Endothelial cell of hepatic sinusoid (primary cell): Measurements from ENCODE around the gene PTPRCAP.

Source experiments
- in situ Hi-C: cut with HindIII; loops from 2 replicates; pipeline ENCODE4 v1.10.0; 2017; ENCODE audit warnings: low sequenced_read_pairs

PTPRCAP gene

GRCh38 chr11:67398661-67399563 lies 38.6 kb downstream of the PTPRCAP start:
- in situ Hi-C loops, result no loop called here

DNA sequence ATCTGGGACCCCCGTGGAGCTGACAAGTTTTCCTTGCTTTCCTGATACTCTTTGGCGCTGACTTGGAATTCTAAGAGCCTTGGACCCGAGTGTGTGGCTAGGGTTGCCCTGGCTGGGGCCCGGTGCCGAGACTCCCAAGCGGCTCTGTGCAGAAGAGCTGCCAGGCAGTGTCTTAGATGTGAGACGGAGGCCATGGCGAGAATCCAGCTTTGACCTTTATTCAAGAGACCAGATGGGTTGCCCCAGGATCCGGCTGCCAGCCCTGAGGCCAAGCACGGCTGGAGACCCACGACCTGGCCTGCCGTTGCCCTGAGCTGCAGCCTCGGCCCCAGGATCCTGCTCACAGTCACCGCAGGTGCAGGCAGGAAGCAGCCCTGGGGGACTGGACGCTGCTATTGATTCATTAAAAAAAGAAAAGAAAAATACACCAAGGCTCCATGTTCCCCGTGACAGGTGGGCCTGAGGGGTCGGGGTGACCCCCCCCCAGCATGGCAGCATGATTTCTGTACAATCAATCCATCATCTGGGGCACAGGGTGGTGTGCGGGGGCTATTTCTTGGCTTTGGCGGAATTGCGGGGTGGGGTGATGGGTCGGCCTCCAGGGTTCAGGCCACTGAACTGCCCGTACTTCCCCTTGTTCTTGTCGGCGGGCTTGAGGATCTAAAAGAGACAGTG lies 39.4 kb downstream of the PTPRCAP start:
- in situ Hi-C loops, result no loop called here

DNA sequence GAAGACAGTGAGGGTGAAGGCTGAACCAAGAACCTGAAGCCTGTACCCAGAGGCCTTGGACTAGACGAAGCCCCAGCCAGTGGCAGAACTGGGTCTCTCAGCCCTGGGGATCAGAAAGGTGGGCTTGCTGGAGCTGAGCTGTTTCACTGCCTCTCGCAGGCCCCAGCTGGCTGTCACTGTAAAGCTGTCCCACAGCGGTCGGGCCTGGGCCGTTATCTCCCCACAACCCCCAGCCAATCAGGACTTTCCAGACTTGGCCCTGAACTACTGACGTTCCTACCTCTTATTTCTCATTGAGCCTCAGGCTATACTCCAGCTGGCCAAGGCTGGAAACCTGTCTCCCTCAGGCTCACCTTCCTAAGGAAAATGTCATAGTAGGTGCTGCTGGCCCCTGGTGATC lies 39.9 kb downstream of the PTPRCAP start:
- in situ Hi-C loops, result no loop called here

- in situ Hi-C loops, result no loop called here
Measured at GRCh38 chr11:67396587-67397389, 40.7 kb downstream of the PTPRCAP start.

DNA sequence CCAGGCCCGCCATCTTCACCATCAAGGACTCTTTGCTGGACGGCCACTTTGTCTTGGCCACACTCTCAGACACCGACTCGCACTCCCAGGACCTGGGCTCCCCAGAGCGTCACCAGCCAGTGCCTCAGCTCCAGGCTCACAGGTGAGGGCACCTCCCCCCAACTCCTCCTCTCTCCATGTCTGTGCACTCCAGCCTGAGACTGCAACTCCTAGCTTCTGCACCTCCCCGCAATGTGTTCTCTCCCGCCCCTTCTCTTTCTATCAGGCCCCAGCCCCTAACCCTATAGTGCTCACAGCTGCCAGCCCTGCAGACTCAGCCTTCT lies 41.3 kb downstream of the PTPRCAP start:
- in situ Hi-C loops, result no loop called here

DNA sequence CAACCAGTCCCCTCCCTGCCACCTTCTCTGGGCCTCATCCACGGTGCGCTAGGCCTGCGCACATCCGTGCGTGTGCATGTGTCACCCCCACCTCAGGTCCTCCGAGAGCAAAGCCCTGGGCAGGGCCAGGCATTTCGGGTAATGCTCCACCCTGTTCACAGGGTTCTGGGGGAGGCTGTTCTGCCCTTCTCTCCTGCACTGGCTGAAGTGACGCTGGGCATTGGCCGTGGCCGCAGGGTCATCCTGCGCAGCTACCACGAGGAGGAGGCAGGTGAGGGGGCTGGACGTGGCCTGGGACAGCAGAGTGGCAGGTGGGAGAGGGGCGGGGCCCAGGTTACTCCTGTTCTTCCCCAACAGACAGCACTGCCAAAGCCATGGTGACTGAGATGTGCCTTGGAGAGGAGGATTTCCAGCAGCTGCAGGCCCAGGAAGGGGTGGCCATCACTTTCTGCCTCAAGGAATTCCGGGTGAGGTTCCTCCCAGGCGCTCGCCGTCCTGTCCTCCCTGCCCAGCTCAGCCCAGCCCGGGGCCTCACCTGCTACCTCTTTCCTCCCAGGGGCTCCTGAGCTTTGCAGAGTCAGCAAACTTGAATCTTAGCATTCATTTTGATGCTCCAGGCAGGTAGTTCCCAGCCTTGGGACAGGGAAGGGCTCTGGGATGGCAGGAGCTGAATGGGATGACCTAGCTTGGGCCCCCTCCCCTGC lies 41.8 kb downstream of the PTPRCAP start:
- in situ Hi-C loops, result no loop called here

DNA sequence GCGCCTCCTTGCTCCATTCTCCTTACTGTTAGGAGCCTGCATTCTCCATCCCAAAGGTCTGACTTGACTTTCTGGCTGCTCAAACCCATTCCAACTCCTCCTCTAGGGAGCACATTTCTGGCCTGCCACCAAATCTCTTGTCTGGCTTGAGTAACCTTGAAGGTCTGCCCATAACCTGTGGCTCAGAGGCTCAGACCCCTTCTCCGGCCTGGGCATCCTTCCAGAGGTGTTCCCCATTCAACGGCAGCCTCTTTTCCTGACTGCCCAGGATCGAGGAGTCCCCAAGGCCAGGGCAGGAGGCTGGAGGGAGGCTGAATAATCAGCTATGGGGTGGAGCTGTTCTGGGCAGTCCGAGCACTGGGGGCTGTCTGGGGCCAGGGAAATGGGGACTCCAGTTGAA lies 43.5 kb downstream of the PTPRCAP start:
- in situ Hi-C loops, result no loop called here

- in situ Hi-C loops, result no loop called here
Measured at GRCh38 chr11:67393437-67393836, 44.0 kb downstream of the PTPRCAP start.

- in situ Hi-C loops, result no loop called here
Measured at GRCh38 chr11:67392183-67392715, 45.2 kb downstream of the PTPRCAP start.

DNA sequence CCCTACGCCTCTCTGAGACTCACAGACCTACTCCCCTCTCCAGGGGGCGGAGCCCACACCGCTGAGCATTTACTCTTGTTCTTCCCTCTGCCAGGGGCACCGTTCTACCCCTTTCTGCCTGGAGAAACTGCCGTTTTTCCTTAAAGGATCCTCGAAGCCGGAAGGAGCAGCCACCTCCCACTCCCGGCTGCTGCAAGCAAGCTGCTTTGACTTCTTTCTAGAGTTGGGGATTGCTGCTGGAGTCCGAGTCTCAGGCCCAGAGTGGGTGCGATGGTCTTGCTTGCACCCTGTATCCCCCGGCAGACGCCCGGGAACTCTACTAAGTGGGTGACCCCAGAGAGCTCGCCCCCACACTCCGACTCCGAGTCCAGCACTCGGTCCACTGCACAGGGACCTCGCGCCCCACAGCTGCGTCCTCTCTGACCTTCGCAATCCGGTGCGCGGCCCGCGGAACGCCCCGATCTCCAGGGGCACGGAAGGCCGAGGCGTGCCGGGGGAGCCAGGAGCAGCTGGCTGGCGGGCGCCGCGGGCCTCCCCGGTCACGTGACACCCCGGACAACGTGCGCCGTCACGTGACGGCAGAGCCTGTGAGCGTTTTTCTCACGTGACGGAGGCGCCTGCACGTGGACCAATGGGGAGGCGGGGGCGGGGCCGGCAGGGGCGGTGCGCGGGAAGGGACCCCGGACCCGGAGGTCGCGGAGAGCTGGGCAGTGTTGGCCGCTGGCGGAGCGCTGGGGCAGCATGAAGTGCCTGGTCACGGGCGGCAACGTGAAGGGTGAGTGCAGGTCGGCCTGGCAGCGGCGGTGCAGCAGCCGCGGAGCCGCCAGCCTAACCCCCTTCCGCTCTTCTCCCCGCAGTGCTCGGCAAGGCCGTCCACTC lies 45.9 kb downstream of the PTPRCAP start, which contains the start of gene RAD9A:
RAD9A (plus strand) TSS at position 683 of the 879 bp plus-strand sequence; CDS start at position 742, 59 bp downstream.
- in situ Hi-C loops, result no loop called here

- in situ Hi-C loops, result no loop called here
Measured at GRCh38 chr11:67390947-67391303, 46.6 kb downstream of the PTPRCAP start.

DNA sequence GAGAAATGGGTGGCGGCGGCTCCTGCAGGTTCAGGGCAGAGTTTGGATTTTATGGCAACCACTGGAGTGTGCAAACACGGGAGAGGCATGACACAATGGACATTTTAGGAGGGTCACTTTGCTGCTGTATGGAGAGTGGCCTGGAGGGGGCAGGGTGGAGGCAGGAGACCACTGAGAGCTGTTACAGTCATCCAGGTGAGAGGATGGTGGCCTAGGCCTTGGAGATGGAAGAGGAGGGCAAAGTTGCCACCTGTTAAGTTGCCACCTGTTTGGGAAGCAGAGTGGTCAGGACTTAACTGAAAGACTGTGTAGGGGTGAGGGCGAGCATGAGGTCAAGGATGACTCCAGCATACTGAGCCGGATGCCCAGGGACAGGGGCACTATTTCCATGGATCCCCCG lies 48.0 kb downstream of the PTPRCAP start:
- in situ Hi-C loops, result loop anchor here (5.0 to 10.0 kb wide), 2 partner anchors 42 to 135 kb away; no protein-coding TSS in a partner anchor

DNA sequence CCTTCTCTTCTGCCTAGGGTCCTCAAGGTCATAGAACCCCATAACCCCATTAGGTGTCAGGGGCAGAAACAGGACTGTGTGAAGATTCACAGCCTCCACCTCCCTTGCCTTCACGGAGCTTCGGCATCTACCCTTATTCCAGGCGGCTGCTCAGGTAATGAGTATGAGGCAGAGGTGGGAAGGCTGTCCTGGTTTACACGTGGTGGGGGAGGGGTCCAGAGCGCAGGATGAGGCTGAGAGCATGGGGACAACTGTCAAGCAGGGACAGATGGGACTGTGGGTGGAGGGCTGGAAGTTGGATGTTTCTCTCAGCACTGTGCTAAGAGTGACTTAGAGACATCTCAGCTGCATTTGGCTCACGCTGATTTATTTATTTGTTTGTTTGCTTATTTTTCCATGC lies 50.0 kb downstream of the PTPRCAP start:
- in situ Hi-C loops, result loop anchor here (5.0 to 10.0 kb wide), 2 partner anchors 40 to 133 kb away; no protein-coding TSS in a partner anchor

DNA sequence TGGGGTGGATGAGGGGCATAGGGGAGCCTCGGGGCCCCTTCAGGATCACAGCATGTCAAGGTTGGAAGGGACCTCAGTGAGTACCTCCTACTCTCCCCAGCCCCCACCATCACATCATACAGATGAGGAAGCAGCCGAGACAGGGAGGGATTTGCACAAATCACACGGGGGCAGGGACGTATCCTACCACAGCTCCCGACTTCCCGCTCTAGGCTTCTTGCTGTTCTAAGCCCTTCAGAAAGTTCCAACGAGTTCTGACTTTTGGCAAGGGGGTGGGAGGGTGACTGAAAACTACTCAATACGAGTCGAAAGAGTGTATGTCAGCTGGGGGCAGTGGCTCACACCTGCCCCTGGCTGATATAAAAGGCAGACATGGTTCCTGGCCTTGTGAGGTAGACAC lies 50.4 kb downstream of the PTPRCAP start:
- in situ Hi-C loops, result loop anchor here (5.0 to 10.0 kb wide), 2 partner anchors 40 to 132 kb away; no protein-coding TSS in a partner anchor
